PC-9 (cell line): ENCODE measurements around the gene PDPK1. TPM values are rescaled to one million over a fixed set of nuclear protein-coding genes. Genes with fewer than 3 reads are reported as not detected.

Source experiments
- BruUV-seq: library from RNA; stranded (reverse); fragments of 400-500 nt; replicated peaks from 2 replicates; lab custom pipeline; 2021; lab: Mats Ljungman, UMichigan
- CTCF ChIA-PET: fragments of 300-600 bp; sonication (Branson Sonifier 250); formaldehyde crosslinking; loops from one replicate; lab custom pipeline; 2022; ENCODE audit warnings: antibody characterized with exemption; lab: Charles Lee
- POLR2A ChIA-PET: fragments of 300-600 bp; sonication (Branson Sonifier 250); formaldehyde crosslinking; loops from one replicate; lab custom pipeline; 2022; ENCODE audit warnings: antibody characterized with exemption; ENCODE audit not compliant: unreplicated experiment; lab: Charles Lee
- DNase-seq, 2 experiments: peaks; one replicate each; pipeline versions ENCODE4 v3.0.0 to v3.0.0-alpha.2; 2015 to 2022; ENCODE audit warnings: mixed read lengths in 1 of 2
- H2AFZ ChIP-seq: fragments of 200-600 bp; sonication (generic); 2 replicates; pipeline ENCODE4 v1.8.1; 2017; ENCODE audit warnings: antibody characterized with exemption
- H3F3A ChIP-seq: fragments of 200-600 bp; sonication (generic); 2 replicates; pipeline ENCODE4 v1.8.1; 2017; ENCODE audit warnings: antibody characterized with exemption, mild to moderate bottlenecking, low read depth; ENCODE audit not compliant: insufficient read depth
- H3K27ac ChIP-seq: fragments of 200-600 bp; sonication (generic); 2 replicates; pipeline ENCODE4 v1.6.1; 2016; ENCODE audit warnings: mixed run types
- H3K27me3 ChIP-seq: fragments of 200-600 bp; sonication (generic); 2 replicates; pipeline ENCODE4 v1.6.1; 2016; ENCODE audit warnings: low read depth, mixed run types; ENCODE audit not compliant: insufficient read depth
- H3K36me3 ChIP-seq: fragments of 200-600 bp; sonication (generic); 2 replicates; pipeline ENCODE4 v1.6.1; 2016; ENCODE audit warnings: low read depth, mixed run types
- H3K4me1 ChIP-seq: fragments of 200-600 bp; sonication (generic); replicated peaks from 2 replicates; pipeline ENCODE4 v1.6.1; 2016; ENCODE audit warnings: mixed run types; ENCODE audit not compliant: insufficient read depth
- H3K4me2 ChIP-seq: fragments of 200-600 bp; sonication (generic); 2 replicates; pipeline ENCODE4 v1.6.1; 2017; ENCODE audit warnings: mixed run types
- H3K4me3 ChIP-seq: fragments of 200-600 bp; sonication (generic); 2 replicates; pipeline ENCODE4 v1.6.1; 2016; ENCODE audit warnings: mixed run types
- H3K79me2 ChIP-seq: fragments of 200-600 bp; sonication (generic); 2 replicates; pipeline ENCODE4 v1.6.1; 2017; ENCODE audit warnings: low read depth, mixed run types
- H3K9me2 ChIP-seq: fragments of 200-600 bp; sonication (generic); 2 replicates; pipeline ENCODE4 v1.8.1; 2017; ENCODE audit warnings: mild to moderate bottlenecking; ENCODE audit not compliant: insufficient read depth
- H3K9me3 ChIP-seq: fragments of 200-600 bp; sonication (generic); 2 replicates; pipeline ENCODE4 v1.8.1; 2016; ENCODE audit warnings: low read depth; ENCODE audit not compliant: insufficient read depth
- H4K20me1 ChIP-seq: fragments of 200-600 bp; sonication (generic); 2 replicates; pipeline ENCODE4 v1.8.1; 2017; ENCODE audit not compliant: insufficient read depth
- EZH2 ChIP-seq: fragments of 200-600 bp; sonication (generic); IDR thresholded peaks from 2 replicates; pipeline ENCODE4 v1.8.0; 2017; ENCODE audit warnings: antibody characterized with exemption, low read depth
- intact Hi-C: fragments of 100-400 bp; cut with micrococcal nuclease; formaldehyde crosslinking; loops from one replicate; pipeline ENCODE4 v1.10.0; 2022; ENCODE audit not compliant: unreplicated experiment
- total RNA-seq: library from RNA; stranded (reverse); gene quantifications from 2 replicates; pipeline ENCODE4 v1.2.3, GENCODE V29; 2021
- TF ChIP-seq, protein P1 (sequence below): fragments of 200-600 bp; sonication (generic); conservative IDR thresholded peaks from 2 replicates; pipeline ENCODE4 v1.6.1; 2017; ENCODE audit warnings: mixed run types, antibody characterized with exemption, mild to moderate bottlenecking, moderate library complexity

The PDPK1 gene
- total RNA-seq, 1 experiment from 2014 or later = 46.8 TPM

DNA sequence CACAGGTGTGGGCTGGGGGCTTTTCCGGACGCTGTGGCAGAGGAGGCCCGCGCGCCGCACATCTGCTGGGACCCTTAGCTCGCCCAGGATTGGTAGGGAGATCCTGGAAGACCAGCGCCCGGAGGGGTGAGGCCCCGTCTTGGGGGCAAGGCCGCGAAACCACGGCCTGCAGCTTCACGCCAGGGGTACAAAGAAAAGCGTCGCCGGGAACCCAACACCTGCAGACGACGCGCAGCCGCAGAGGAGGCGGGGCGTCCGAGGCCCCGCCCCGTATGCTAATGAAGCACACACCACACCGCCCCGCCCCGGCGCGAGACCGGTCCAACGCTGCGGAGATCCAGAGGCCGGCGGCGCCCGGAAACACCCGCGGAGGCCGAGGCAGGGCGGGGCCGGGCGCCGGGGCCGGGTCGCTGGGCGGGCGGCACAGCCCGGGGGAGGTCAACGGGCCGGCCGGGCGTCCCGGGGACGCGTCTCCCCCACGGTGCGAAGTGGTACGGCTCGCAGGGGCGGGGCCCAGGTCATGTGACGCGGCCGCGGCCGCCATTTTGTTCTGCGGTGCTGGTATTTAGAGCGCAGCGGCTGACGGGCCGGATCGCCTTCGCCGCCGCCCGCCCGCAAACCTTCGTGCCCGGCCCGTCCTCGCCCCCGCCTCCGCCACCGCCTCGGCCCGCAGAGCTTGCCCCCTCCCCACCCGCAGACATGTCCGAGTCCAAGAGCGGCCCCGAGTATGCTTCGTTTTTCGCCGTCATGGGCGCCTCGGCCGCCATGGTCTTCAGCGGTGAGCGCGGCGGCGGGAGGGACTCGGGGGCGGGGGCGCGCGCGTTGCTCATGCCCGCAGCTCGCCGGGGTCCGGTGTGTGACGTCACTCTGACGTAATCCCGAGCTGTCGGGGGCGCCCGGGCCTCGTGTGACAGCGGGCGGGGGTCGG lies 24.2 kb upstream of the PDPK1 start, which contains the start of gene ATP6V0C:
TSS of gene ATP6V0C (plus strand) at position 548 of the 928 bp plus-strand sequence. CDS start at position 700, 152 bp downstream.
- H3K27ac ChIP-seq = peak within 1 kb of the TSS; percentile 86
- POLR2A ChIA-PET = interaction anchor here (0.6 kb wide), 1 partner anchor 261 kb away, joined by 3 read pairs; no protein-coding TSS in a partner anchor
- peak within 1 kb of the TSS; percentile 75 for H2AFZ ChIP-seq
- peaks cover 15% of the 10 kb centered on the region; the same call in 1 of the 2 replicates for H3F3A ChIP-seq
- TF ChIP-seq, protein P1, sequence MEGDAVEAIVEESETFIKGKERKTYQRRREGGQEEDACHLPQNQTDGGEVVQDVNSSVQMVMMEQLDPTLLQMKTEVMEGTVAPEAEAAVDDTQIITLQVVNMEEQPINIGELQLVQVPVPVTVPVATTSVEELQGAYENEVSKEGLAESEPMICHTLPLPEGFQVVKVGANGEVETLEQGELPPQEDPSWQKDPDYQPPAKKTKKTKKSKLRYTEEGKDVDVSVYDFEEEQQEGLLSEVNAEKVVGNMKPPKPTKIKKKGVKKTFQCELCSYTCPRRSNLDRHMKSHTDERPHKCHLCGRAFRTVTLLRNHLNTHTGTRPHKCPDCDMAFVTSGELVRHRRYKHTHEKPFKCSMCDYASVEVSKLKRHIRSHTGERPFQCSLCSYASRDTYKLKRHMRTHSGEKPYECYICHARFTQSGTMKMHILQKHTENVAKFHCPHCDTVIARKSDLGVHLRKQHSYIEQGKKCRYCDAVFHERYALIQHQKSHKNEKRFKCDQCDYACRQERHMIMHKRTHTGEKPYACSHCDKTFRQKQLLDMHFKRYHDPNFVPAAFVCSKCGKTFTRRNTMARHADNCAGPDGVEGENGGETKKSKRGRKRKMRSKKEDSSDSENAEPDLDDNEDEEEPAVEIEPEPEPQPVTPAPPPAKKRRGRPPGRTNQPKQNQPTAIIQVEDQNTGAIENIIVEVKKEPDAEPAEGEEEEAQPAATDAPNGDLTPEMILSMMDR = no peak
- TF ChIP-seq EZH2 = no peak
- no TSS peak for BruUV-seq
- H3K4me3 ChIP-seq = peak within 1 kb of the TSS; percentile 80
- no peaks in the 10 kb centered on the region for H3K9me2 ChIP-seq
- peaks cover 42% of the 10 kb centered on the region for H4K20me1 ChIP-seq
- peak within 1 kb of the TSS; percentile 100 for H3K4me2 ChIP-seq
- H3K79me2 ChIP-seq = peaks cover 48% of the 10 kb centered on the region
- peaks cover 22% of the 10 kb centered on the region for H3K4me1 ChIP-seq
- H3K9me3 ChIP-seq = no peaks in the 10 kb centered on the region
- H3K27me3 ChIP-seq = no peaks in the 10 kb centered on the region
- CTCF ChIA-PET = no interaction called here
- H3K36me3 ChIP-seq = no peaks in the 10 kb centered on the region
- intact Hi-C loops = no loop called here
- peak; percentile 76 to 96 for DNase-seq

GRCh38 chr16:2514333-2515179 lies 23.3 kb upstream of the PDPK1 start:
- H3K27ac ChIP-seq = peak overlapping the region; percentile 86; the same call in 1 of the 2 replicates
- intact Hi-C loops = no loop called here
- H3K27me3 ChIP-seq = no peaks in the 10 kb centered on the region
- no peak for DNase-seq
- no peaks in the 10 kb centered on the region; the same call in 1 of the 2 replicates for H3K36me3 ChIP-seq
- H2AFZ ChIP-seq = no peak overlapping the region
- peaks cover 57% of the 10 kb centered on the region for H3K79me2 ChIP-seq
- peak overlapping the region; percentile 80 for H3K4me3 ChIP-seq
- no peaks in the 10 kb centered on the region for H3K9me3 ChIP-seq
- peaks cover 51% of the 10 kb centered on the region for H4K20me1 ChIP-seq
- H3K4me1 ChIP-seq = peaks cover 25% of the 10 kb centered on the region
- CTCF ChIA-PET = interaction anchor here (0.5 kb wide), 1 partner anchor 423 kb away, joined by 3 read pairs; no protein-coding TSS in a partner anchor
- H3K9me2 ChIP-seq = no peaks in the 10 kb centered on the region
- no TSS peak for BruUV-seq
- peak overlapping the region; percentile 100 for H3K4me2 ChIP-seq
- no peak for TF ChIP-seq EZH2
- TF ChIP-seq, protein P1 = no peak
- H3F3A ChIP-seq = peaks cover 23% of the 10 kb centered on the region; the same call in 1 of the 2 replicates
- POLR2A ChIA-PET = no interaction called here
